CD4-positive, alpha-beta T cell treated with Interleukin-21 for 1 hour (primary cell): ENCODE results near the gene ZNF880.
"Not testable (repeated sequence)": the region's sequence is repeated elsewhere in the genome, so short reads cannot be mapped to it uniquely, and the experiment has no call there.

ENCODE experiments used
- DNase-seq: peaks from one replicate; pipeline ENCODE4 v3.0.0-alpha.2; 2020

Gene ZNF880

DNA sequence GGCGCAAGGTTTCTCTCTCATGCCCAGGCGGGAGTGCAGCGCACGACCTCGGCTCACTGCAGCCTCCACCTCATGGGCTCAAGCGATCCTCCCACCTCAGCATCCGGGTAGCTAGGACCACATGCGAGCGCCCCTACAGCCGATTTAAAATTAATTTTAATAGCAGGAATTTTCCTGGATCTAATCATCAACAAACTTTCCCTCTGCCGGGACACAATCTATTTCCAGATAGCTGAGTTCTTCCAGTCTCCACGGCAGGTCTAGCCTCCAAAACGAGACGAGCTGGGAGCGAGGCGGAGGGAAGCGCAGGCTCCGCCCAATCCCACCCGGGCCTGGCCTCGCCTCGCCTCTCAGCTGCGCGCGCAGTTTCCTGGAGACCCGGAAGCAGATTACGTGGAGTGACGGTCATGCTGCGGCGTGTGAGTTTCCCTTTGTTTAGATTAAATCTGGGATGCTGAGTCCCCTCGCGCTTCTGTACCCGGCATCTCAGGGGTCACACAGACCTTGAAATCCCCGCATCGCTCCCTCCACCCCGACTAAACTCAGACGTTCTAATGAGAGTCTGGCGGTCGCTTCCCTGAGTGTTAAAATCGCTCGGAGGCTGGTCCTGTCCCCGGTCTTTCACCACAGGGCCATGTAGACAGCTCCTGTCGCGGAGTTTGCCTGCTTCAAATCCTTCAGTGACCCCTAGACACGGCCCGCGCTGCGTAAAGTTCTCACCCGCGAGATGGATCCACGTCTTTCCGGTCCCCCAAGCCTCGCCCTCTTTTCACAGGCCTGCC lies at the start of gene ZNF880:
Gene ZNF880, plus strand, starts transcription at position 365 of the 782 bp plus-strand sequence. Its CDS starts 43 bp downstream, at position 408.
- DNase-seq = peak; percentile 92

DNA sequence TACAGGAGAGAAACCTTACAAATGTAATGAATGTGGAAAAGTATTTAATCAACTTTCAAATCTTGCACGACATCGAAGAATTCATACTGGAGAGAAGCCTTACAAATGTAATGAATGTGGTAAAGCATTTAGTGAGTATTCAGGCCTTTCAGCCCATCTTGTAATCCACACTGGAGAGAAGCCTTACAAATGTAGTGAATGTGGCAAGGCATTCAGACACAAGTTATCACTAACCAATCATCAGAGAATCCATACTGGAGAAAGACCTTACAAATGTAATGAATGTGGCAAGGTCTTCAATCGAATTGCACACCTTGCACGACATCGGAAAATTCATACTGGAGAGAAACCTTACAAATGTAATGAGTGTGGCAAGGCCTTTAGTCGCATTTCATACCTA lies 47.3 kb upstream of the ZNF880 start:
- DNase-seq = no peak

DNA sequence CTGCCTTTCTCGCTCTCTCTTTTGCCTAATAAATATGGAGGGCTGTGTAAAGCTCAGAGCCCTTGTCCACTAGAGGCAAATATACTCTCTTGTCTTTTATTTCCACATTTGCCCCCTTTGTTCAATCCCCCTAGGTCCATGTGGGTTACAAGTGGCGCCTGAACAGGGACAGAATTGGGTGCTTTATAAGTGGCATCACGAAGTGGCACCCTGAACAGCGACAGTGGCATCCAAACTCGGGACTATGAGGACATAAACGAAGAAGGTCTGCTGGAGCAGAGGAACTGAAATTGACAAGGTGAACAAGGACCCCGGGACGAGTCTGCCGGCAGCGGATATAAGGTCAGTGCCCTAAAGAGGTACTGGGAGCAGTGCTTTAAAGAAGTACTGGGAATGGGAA lies 38.0 kb upstream of the ZNF880 start:
- DNase-seq = peak; percentile 3

DNA sequence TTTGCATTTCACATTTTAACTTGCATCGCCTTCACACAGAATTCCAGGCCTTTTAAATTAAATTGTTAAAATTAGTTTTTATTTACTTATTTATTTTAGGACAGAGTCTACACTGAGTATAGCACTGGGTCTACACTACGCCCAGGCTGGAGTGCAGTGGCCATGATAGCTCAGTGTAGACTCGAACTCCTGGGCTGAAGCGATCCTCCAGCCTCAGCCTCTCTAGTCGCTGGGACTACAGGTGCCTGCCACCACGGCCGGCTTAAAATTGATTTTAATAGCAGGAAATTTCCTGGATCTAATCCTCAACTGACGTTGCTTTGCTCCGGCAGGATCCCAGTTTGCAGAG lies 34.0 kb upstream of the ZNF880 start:
- no peak for DNase-seq

DNA sequence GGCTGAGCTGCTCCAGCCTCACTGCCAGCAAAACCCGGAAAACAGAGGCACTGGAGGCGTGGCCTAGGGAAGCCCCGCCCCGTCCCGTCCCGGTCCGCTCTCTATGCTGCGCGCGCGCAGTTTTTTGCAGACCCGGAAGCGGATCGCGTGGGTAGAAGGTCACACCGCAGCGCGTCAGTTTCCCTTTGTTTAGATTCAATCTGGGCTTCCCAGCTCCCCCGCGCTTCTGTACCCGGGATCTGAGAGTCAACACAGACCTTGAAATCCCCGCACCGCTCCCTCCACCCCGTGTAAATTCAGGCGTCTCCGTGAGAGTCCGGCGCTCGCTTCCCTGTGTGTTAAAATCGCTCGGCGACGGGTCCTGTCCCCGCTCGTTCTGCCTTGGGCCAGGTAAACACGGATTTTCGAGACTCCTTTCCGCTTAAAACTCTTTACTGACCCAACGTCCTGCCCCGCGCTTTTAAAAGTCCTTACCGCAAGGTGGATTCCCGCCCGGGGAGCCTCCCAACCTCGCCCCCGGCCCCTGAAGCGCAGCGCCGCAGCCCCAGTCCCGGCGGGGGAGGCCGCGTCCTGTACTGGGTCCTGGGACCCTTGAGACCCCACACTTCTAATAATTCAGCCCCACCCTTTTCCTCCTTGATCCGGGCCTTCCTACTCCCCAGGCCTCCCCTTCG lies 33.5 kb upstream of the ZNF880 start, which contains the start of gene ZNF610:
Gene ZNF610, plus strand, starts transcription at position 127 of the 674 bp plus-strand sequence. CDS start 12,930 bp downstream, outside the sequence.
- peak; percentile 86 for DNase-seq

DNA sequence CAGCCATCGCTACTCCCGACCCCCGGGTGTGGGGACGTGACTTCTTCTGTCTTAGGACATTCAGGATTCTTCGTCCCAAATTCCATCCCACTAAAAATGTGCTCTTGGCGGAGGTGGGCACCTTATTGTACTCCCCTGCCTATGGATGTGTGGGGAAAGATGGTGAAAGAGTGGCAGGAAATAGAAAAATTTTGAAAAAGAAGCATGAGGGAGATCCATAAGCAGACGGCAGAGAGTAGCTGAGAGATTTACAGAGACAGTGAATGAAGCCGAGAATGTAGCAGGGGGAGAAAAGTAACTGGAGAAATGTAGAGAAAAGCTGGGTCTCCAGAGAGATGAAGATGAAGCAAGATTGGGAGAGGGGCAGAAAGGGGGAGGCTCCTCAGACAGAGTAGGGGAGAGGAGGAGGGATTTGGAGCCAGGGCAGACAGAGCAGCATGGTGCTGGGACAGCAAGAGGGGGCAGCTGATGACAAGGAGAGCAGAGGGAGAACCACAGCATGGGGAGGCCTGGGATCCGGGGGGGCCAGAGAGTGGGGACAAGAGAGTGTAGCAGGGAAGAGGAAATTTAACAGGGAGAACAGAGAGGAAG lies 32.8 kb upstream of the ZNF880 start:
- DNase-seq = no peak

DNA sequence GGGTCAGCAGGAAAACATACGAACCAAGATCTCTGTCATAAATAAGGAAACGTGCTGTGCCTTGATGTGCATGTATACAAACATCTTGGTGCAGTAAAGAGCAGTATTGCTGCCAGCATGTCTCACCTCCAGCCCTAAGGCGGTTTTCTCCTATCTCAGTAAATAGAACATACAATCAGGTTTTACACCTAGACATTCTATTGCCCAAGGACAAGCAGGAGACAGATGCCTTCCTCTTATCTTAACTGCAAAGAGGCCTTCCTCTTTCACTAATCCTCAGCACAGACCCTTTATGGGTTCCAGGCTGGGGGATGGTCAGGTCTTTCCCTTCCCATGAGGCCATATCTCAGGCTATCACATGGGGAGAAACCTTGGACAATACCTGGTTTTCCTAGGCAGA lies 30.7 kb upstream of the ZNF880 start:
- not testable (repeated sequence) for DNase-seq

DNA sequence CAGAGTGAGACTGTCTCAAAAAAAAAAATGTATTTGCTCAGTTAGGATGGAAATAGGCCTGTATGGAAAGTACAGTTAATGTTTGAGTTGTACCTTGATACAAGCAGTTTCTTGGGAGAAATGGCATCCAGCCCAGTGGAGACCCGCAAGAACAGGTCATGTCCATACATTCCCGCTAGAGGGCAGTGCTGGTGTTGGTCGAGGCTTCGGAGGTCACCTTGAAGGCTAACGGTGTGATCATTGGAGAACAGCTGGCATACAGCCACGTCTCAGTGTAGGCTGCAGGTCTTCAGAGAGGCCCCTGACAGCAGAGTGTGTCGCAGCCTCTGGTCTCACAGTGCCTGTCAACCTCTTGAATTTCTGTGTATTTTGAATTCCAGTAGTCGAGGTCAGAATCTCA lies 26.2 kb upstream of the ZNF880 start:
- DNase-seq = peak; percentile 68

DNA sequence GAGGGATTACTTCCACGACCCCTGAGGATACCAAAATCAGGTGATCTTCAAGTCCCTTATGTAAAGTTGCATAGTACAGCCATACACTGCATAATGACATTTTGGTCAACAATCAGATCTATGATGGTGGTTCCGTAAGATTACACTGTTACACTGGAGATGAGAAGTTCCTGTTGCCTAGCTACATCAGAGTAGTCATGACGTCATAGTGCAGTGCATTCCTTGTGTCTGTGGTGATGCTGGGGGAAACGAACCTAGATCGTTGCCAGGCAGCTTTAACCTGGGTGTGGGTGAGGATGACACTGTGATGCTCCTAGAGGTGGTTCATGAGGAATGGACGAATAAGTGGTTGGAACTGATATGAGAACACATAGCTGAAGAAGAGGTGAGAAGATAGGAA lies 24.6 kb upstream of the ZNF880 start:
- no peak for DNase-seq

DNA sequence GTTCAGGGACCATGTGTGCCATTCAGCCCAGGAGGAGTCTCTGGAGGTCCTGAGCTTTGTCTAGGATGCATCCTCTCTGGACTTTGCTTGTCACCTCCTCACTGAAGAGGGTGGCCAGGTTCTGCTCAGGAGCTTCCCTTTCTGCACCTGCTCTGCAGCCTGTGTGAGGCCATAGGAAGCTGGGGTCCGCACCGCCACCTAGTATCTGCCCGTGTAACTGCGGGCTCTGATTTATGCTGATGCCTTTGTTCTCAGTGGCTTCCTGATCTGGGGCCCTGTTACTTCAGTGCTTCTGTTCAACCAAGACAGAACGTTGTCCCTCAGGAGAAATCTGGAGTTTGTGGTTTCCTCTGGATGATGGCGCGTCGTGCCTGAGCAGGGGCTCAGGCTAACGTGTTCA lies 18.2 kb upstream of the ZNF880 start:
- DNase-seq = no peak

DNA sequence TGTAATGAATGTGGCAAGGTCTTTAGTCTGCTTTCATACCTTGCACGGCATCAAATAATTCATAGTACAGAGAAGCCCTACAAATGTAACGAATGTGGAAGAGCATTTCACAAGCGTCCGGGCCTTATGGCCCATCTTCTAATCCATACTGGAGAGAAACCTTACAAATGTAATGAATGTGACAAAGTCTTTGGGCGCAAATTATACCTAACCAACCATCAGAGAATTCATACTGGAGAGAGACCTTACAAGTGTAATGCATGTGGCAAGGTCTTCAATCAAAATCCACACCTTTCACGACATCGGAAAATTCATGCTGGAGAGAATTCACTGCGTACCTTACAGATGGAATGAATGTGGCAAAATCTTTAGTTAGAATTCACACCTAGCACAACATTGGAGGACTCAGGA lies 3.3 kb upstream of the ZNF880 start:
- no peak for DNase-seq

DNA sequence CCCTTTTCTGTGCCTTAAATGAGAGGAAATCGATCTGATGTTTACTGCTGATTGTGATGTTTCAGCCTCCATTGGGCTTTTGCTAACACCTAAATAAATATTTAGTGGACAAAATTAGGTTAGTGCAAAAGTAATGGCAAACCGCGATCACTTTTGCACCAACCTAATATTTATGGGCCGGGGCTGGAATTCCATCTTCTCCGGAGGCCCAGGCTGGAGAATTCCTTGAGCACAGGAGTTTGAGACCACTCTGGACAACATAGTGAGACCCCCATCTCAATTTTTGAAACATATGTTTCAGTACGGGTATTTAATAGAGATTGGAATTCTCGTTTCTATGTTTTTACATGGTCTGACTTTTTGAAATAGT lies 603 bp downstream of the ZNF880 start:
- DNase-seq = no peak

DNA sequence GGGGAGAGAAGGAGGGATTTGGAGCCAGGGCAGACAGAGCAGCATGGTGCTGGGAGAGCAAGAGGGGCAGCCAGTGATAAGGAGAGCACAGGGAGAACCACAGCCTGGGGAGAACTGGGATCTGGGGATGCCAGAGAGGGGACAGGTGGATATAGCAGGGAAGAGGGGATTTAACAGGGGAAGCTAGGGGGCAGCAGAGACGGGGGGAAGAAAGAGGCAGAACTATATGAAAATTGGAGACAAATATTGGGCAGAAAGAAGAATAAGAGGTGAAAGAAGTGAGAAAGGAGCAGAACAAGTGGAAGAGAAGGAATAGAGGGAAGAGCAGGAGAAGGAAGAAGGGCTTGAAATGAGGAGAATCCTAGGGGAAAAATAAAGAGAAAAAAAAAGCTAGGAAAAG lies 21.4 kb downstream of the ZNF880 start:
- DNase-seq = no peak

DNA sequence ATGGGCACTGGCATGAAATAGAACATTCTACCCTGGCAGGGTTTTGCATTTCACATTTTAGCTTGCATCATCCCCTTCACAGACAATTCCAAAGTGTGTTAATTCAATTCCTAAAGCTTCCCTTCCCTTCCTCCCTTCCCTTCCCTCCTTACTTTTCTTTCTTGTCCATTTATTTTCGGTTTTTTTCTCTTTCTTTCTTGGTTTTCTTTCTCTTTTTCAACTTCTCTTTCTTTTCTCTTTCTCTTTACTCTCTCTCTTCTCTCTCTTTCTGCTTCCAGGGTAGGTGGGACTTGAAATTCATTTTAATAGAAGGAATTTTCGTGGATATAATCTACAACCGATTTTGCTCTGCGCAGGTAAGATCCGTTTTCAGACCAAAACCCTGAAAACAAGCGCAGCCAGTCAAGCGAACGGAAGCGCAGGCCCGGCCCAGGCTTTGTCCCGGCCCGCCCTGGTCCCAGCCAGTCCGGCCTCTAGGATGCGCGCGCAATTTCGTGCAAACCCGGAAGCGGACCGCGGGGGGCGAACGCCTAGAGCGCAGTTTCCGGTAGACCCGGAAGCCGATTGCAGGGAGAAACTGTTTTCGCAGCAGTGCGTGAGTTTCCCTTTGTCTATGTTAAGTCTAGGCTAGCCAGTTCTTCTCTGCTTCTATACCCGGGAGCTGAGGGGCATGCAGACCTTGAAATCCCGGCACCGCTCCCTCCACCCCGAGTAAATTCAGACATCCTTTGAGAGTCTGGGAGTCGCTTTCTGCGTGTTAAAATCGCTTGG lies 27.8 kb downstream of the ZNF880 start, which contains the start of gene ZNF528:
Gene ZNF528, plus strand, starts transcription at position 540 of the 771 bp plus-strand sequence. CDS start 4,165 bp downstream, outside the sequence.
- DNase-seq = peak; percentile 93

DNA sequence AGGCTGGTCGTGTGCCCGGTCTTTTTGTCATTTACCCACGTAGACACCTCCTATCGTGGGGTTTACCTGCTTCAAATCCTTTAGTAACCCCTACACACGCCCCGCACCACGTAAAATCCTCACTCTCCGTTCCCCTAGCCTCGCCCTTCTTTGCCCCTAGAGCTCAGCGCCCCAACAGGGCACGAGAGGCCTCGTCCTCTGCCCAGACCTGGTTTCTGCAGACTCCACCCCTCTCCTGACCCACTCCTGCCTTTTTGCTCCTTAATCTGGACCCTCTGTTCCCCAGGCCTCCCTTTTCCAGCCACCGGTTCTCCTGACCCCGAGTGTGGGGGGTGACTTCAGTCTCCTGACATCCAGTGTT lies 28.3 kb downstream of the ZNF880 start:
- DNase-seq = no peak

DNA sequence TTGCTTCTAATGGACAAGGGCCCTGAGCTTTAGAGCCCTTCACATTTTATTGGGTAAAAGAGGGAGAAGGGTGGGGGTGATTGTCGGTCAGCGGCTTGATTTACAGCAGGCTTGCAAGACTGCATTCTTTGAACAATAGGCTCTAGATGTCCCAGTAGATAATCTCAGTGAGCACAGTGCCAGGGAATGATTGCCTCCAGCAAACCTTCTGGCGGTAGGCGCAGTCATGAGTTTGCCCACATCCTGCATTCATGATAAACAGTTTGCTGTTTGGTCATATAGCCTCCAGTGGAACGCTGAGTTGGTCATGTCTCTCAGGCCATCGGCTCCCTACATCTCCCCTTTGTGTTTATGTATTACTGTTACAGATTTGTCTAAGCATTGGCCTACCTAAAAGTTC lies 40.6 kb downstream of the ZNF880 start:
- no peak for DNase-seq

DNA sequence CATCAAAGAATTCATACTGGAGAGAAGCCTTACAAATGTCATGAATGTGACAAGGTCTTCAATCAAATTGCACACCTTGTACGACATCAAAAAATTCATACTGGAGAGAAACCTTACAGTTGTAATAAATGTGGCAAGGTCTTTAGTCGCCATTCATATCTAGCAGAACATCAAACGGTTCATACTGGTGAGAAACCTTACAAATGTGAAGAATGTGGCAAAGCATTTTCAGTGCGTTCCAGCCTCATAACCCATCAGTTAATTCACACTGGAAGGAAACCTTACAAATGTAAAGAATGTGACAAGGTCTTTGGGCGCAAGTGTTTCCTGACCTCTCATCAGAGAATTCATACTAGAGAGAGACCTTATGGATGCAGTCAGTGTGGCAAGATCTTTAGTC lies 46.0 kb downstream of the ZNF880 start:
- DNase-seq = no peak

DNA sequence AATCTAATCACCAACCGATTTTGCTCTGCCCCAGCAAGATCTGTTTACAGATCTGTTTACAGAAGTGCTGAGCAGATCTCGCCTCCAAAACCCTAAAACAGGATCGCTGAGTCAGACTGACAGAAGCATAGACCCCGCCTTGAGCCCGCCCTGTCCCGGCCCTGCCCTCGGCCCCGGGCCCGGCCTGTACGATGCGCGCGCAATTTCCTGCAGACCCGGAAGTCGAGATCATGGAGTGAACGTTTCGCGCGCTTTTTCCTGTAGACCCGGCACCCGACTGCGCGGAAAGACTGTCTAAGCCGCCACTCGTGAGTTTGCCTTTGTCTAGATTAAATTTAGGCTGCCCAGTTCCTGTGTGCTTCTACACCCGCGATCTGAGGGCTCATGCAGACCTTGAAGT lies 59.2 kb downstream of the ZNF880 start, which contains the start of gene ZNF534:
Gene ZNF534, plus strand, starts transcription at position 212 of the 400 bp plus-strand sequence. CDS start 2,327 bp downstream, outside the sequence.
- DNase-seq = no peak
